K562 (cell line): Measurements from ENCODE around the gene ALDH6A1. TPM values are rescaled to one million over a fixed set of nuclear protein-coding genes. Genes with fewer than 3 reads are reported as not detected.

ENCODE experiments used
- ATAC-seq: fragments of 200-7000 bp; cut with Tn5 transposase; 3 replicates; pipeline ENCODE4 v1.9.1; 2020; ENCODE audit warnings: moderate library complexity
- BruUV-seq: library from RNA; stranded (reverse); fragments of 400-500 nt; replicated peaks from 2 replicates; lab custom pipeline; 2021; lab: Mats Ljungman, UMichigan
- CTCF ChIA-PET: fragments of 300-600 bp; formaldehyde crosslinking; extraction: SDS; loops from one replicate; lab custom pipeline; 2021; ENCODE audit warnings: low intra/inter-chr PET ratio; lab: Yijun Ruan, JAX
- POLR2A ChIA-PET: fragments of 300-600, 350-650 bp; sonication (Branson Sonifier 250); formaldehyde crosslinking; extraction: SDS; loops from one replicate; lab custom pipeline; 2021; ENCODE audit warnings: antibody characterized with exemption, inconsistent platforms; lab: Yijun Ruan, JAX
- DNase-seq, 4 experiments: peaks; one replicate each; pipeline versions ENCODE4 v3.0.0 to v3.0.0-alpha.2; 2011 to 2018; ENCODE audit warnings: low spot score in 3 of 4, mixed read lengths in 3 of 4; ENCODE audit errors: extremely low read depth in 1 of 4
- FAIRE-seq: peaks from 2 replicates; lab custom pipeline; 2011; peaks lifted over from hg19 to GRCh38; lab: Jason Lieb, UNC
- H2AFZ ChIP-seq: 2 replicates; pipeline ENCODE4 v1.6.0; 2011; ENCODE audit warnings: low read depth, low read length, control low read depth, inconsistent platforms
- H3K27ac ChIP-seq: fragments of 200-600 bp; 3 replicates; pipeline ENCODE4 v1.8.0; 2011; ENCODE audit warnings: low read depth, mild to moderate bottlenecking, control low read depth, inconsistent platforms, low read length, moderate library complexity, mixed read lengths; ENCODE audit errors: extremely low read depth
- H3K27me3 ChIP-seq, 2 experiments: fragments of 300-600 bp in 1 of 2; 2 replicates in 1 of 2; 3 replicates in 1 of 2; pipeline versions ENCODE4 v1.6.0 to v1.8.0; 2011; ENCODE audit warnings: inconsistent platforms in 2 of 2, low read length in 2 of 2, mild to moderate bottlenecking in 1 of 2, mixed read lengths in 1 of 2, moderate library complexity in 1 of 2; ENCODE audit not compliant: control insufficient read depth in 2 of 2, insufficient read depth in 2 of 2
- H3K36me3 ChIP-seq: fragments of 300-600 bp; 3 replicates; pipeline ENCODE4 v1.8.0; 2011; ENCODE audit warnings: mild to moderate bottlenecking, low read length, inconsistent platforms; ENCODE audit not compliant: control insufficient read depth, insufficient read depth
- H3K4me1 ChIP-seq, 2 experiments: fragments of 200-600 bp in 1 of 2; replicated peaks in 1 of 2; 2 replicates in 1 of 2; 3 replicates in 1 of 2; pipeline versions ENCODE4 v1.5.1 to v1.8.0; 2011; ENCODE audit warnings: inconsistent platforms in 2 of 2, low read length in 2 of 2, mild to moderate bottlenecking in 1 of 2, mixed read lengths in 1 of 2, moderate library complexity in 1 of 2; ENCODE audit not compliant: control insufficient read depth in 2 of 2, insufficient read depth in 2 of 2
- H3K4me2 ChIP-seq: 2 replicates; pipeline ENCODE4 v1.6.1; 2011; ENCODE audit warnings: low read length, control low read depth, inconsistent platforms, mixed read lengths; ENCODE audit not compliant: insufficient read depth
- H3K4me3 ChIP-seq: fragments of 200-600 bp; sonication (generic), shearing (Covaris generic); 2 replicates; pipeline ENCODE4 v1.5.1; 2016; ENCODE audit warnings: control low read depth, inconsistent platforms
- H3K79me2 ChIP-seq: fragments of 200-600 bp; 3 replicates; pipeline ENCODE4 v1.8.0; 2011; ENCODE audit warnings: low read length, inconsistent platforms; ENCODE audit not compliant: control insufficient read depth, insufficient read depth
- H3K9ac ChIP-seq, 2 experiments: 2 replicates each; pipeline versions ENCODE4 v1.6.0 to v1.6.1; 2011; ENCODE audit warnings: low read depth in 2 of 2, low read length in 2 of 2, control low read depth in 1 of 2, inconsistent platforms in 1 of 2, mild to moderate bottlenecking in 1 of 2, mixed read lengths in 1 of 2; ENCODE audit not compliant: insufficient read depth in 1 of 2
- H3K9me1 ChIP-seq: one replicate; pipeline ENCODE4 v1.6.0; 2011; ENCODE audit warnings: inconsistent platforms, mild to moderate bottlenecking, low read length, moderate library complexity; ENCODE audit not compliant: control insufficient read depth, insufficient read depth
- H3K9me3 ChIP-seq: replicated peaks from 2 replicates; pipeline ENCODE4 v1.5.1; 2011; ENCODE audit warnings: low read depth, low read length, inconsistent platforms; ENCODE audit not compliant: control insufficient read depth, insufficient read depth
- H4K20me1 ChIP-seq: replicated peaks from 2 replicates; pipeline ENCODE4 v1.6.1; 2011; ENCODE audit warnings: low read length, inconsistent platforms, mixed read lengths; ENCODE audit not compliant: control insufficient read depth, insufficient read depth
- AFF1 ChIP-seq, 2 experiments: fragments of 450-650 bp; IDR thresholded peaks; 2 replicates each; pipeline ENCODE4 v1.6.1; 2018; ENCODE audit warnings: mild to moderate bottlenecking in 2 of 2, low read depth in 1 of 2; ENCODE audit not compliant: partially characterized antibody in 2 of 2
- CREM ChIP-seq: IDR thresholded peaks from 2 replicates; pipeline ENCODE4 v1.6.1; 2014; ENCODE audit warnings: antibody characterized with exemption, low read depth
- ETS2 ChIP-seq: IDR thresholded peaks from 2 replicates; pipeline ENCODE4 v1.6.1; 2016; ENCODE audit warnings: borderline replicate concordance, missing genetic modification characterization, mild to moderate bottlenecking, moderate library complexity, missing compliant biosample characterization; ENCODE audit not compliant: poor library complexity, severe bottlenecking
- RAD51 ChIP-seq: fragments of 450-650 bp; IDR thresholded peaks from 2 replicates; pipeline ENCODE4 v1.7.1; 2016; ENCODE audit warnings: low read depth, mild to moderate bottlenecking, borderline replicate concordance
- SMARCC2 ChIP-seq: fragments of 450-650 bp; IDR thresholded peaks from 2 replicates; pipeline ENCODE4 v1.6.1; 2017; ENCODE audit warnings: antibody characterized with exemption, moderate library complexity, mild to moderate bottlenecking, low read depth
- TSHZ1 ChIP-seq: fragments of 250-450 bp; sonication (Bioruptor Pico); IDR thresholded peaks from 2 replicates; pipeline ENCODE4 v1.4.0; 2020; ENCODE audit warnings: mild to moderate bottlenecking, moderate library complexity
- ZNF668 ChIP-seq: fragments of 250-450 bp; sonication (Bioruptor Pico); IDR thresholded peaks from 2 replicates; pipeline ENCODE4 v1.8.0; 2022; ENCODE audit warnings: mild to moderate bottlenecking, inconsistent platforms
- WGBS: fragments of 100-300 bp; shearing (Covaris generic); methylation state at CpG from one replicate; pipeline ENCODE4 v1.1.6; 2016; ENCODE audit warnings: low coverage, mixed read lengths; ENCODE audit not compliant: insufficient coverage; ENCODE audit errors: missing lambda C conversion rate; 5-methylcytosine and 5-hydroxymethylcytosine counted together
- in situ Hi-C: fragments of 300-500 bp; cut with MboI; formaldehyde crosslinking; loops from 4 replicates; pipeline ENCODE4 v1.15.0; 2018; ENCODE audit warnings: inconsistent platforms, mixed read lengths
- intact Hi-C: fragments of 100-400 bp; cut with micrococcal nuclease; formaldehyde crosslinking; loops from 2 replicates; pipeline ENCODE4 v1.14.2; 2022
- polyA plus RNA-seq, 8 experiments: library from polyadenylated mRNA; depleted of rRNA in 4 of 8; stranded (reverse) in 5 of 8; unstranded in 3 of 8; fragments of >200 nt; fragmentation: Nextera tagmentation in 2 of 8; fragmentation: Illumina TruSeq in 1 of 8; extraction: Ambion mirVana in 2 of 8; extraction: Trizol in 1 of 8; gene quantifications; 2 replicates each; pipeline versions ENCODE4 v1.2.1 to v1.2.3, GENCODE V29; 2011 to 2014; ENCODE audit warnings: inconsistent platforms in 1 of 8, missing spikeins in 1 of 8
- total RNA-seq, 7 experiments: library from RNA; depleted of rRNA in 6 of 7; stranded (reverse); fragments of >200 nt in 6 of 7; fragmentation: Illumina TruSeq in 2 of 7; extraction: Trizol in 2 of 7; gene quantifications; 2 replicates each; pipeline versions ENCODE4 v1.2.1 to v1.2.3, GENCODE V29; 2011 to 2021; ENCODE audit warnings: low replicate concordance in 1 of 7

The ALDH6A1 gene
- total and polyA plus RNA-seq, 9 of the 15 experiments (the other 6 are each of a cell fraction or from before 2014, with no cell fraction given): 3.1 to 11.5 (median 4.6) TPM

- intact Hi-C loops: loop anchor here (5.0 kb wide), 1 partner anchor 208 kb away; no protein-coding TSS in a partner anchor
- WGBS: 74% methylated on average over 3 of the region's 4 CpGs
- no peak for DNase-seq
- in situ Hi-C loops: no loop called here
- Histone ChIP-seq H3K9ac (no peak overlapping the region), H3K4me2 (no peak overlapping the region), H3K36me3 (no peaks in the 10 kb centered on the region), H3K9me3 (no peaks in the 10 kb centered on the region), H3K4me3 (no peak overlapping the region), H3K4me1 (no peaks in the 10 kb centered on the region), H2AFZ (no peak overlapping the region), H3K27ac (no peak overlapping the region), H4K20me1 (no peaks in the 10 kb centered on the region), H3K9me1 (no peaks in the 10 kb centered on the region), H3K79me2 (no peaks in the 10 kb centered on the region), H3K27me3 (no peaks in the 10 kb centered on the region)
- ChIA-PET POLR2A (interaction anchor here (0.8 kb wide), 1 partner anchor 14 kb away, joined by 3 read pairs; no protein-coding TSS in a partner anchor), CTCF (no interaction called here)
- no peak for ATAC-seq
- no peak for FAIRE-seq
- no TSS peak for BruUV-seq
- TF ChIP-seq CREM (no peak), TSHZ1 (CRISPR knock-in tag) (no peak), RAD51 (no peak), ETS2 (tag) (no peak), ZNF668 (CRISPR knock-in tag) (no peak), SMARCC2 (no peak), AFF1 (IDR thresholded peaks at IDR 0.05; ENCODE audit: low read depth in 1 of 2, partially characterized antibody in 2 of 2) (no peak)
Measured at GRCh38 chr14:74035556-74035955, 48.7 kb downstream of the ALDH6A1 start.
